HG02852 (cell line): ENCODE results near the gene PRKRA.
"Not testable (repeated sequence)": the region's sequence is repeated elsewhere in the genome, so short reads cannot be mapped to it uniquely, and the experiment has no call there.

Experiments
- ATAC-seq: cut with Tn5 transposase; IDR thresholded peaks from one replicate; pipeline ENCODE4 v1.9.1; 2021; ENCODE audit warnings: mild to moderate bottlenecking, moderate library complexity; ENCODE audit not compliant: unreplicated experiment

Gene PRKRA

DNA sequence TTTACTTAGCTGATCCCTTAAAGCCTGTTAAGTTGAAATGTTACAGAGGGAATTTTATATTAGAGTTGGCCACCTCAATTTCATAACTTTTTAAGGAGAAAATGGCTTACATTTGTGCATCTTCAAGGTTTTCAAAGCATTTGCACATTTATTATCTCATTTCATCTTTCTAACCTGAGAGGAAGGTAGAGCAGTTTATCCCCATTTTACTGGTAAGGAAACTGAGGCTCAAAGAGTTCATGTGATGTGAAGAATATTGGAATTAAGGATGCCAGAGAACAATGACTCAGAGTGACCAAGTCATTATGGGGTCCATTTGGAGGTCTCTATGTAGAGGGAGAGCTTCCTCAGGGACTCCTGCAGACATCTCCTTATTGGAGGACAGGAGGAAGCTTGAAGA lies 35.0 kb downstream of the PRKRA start:
- no peak for ATAC-seq

DNA sequence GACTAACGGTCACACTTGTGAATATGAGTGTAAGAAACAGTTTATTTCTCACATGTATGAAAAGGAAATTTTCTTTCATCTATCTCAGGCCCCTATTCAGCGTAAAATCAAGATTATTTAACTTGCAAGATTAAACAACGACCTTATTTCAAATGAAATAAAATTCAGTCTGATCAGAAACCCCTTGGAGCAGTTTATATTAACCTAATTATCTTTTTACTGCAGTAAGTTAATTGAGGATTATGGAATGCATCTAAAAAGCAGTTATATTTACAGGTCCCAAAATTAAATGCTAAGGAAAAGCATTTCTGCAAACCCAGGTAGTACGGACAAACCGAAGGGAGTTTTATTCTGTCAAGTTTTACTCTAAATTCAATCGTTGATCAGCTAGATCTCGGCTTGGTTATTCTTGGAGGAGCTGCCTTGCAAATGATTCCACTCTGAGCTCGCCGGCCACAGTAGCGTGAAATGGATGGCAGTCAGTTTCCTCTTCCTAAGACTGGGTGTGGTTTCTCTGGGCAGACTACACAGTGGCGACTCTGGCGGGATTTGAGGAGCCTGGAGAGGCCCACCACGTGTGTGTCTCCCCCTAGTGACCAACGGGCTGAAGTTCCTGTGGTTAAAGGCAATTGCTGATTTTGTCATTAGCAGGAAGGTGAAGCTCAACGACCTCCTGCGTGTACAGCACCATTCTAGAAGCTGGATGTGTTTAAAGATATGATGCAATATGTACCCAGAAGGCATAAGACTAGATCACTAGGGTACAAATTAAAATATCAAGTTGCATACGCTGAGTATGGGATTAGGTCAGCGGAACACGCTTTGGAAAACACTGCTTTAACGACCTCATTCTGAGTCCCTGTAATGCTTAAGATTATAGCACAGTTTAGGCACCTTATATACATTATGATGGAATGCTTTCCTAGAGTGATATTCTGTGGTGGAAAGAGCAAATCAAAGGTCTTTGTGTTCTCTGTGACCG lies 36.4 kb downstream of the PRKRA start:
- peak; percentile 77 for ATAC-seq

DNA sequence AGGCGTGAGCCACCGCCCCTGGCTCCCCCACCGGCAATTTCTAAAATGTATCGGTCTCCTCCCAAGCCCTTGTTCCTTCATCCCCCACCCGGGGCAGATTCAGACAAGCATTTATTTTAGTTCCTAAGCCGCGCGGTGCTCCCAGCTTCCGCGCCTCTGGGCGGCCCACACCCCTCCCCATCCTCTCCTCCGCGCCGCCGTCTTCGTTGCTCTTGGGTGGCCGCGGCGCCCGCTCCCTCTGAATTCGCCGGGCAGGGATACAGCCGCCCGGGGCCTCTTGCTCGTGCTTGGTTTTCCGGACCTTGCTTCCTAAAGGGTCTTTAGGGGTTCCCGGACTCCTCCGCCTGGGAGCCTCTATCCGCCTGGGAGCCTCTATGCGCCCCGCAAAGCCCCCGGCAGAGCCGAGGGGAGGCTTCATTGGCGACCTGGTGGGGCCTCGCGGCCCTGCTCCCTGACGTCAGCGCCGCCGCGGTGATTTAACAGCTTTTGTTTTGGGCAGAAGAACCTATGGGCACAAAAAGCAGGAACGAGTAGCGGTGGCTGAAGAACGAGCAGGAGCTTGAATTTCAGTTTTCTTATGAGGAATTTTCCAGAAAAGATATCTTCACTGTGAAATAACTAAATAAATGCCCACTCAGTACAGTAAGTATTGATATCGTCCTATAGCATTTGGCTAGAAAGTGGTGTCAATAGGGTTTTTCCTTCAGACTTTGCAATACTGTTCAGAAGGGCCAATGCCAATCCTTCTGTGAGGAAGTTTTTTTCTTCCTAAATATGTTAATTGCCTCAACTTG lies 37.3 kb downstream of the PRKRA start:
- peak; percentile 76 for ATAC-seq

DNA sequence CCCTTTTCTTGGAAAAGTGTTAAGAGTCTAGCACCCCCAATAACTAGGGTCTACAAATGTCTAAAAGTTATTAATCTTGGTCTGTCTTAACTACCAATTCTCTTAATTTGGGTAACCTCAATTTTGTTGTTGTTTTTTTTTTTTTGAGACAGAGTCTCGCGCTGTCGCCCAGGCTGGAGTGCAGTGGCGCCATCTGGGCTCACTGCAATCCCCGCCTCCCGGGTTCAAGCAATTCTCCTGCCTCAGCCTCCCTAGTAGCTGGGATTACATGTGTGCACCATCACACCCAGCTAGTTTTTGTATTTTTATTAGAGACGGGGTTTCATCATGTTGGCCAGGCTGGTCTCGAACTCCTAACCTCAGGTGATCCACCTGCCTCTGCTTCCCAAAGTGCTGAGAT lies 38.5 kb downstream of the PRKRA start:
- ATAC-seq, result not testable (repeated sequence)

DNA sequence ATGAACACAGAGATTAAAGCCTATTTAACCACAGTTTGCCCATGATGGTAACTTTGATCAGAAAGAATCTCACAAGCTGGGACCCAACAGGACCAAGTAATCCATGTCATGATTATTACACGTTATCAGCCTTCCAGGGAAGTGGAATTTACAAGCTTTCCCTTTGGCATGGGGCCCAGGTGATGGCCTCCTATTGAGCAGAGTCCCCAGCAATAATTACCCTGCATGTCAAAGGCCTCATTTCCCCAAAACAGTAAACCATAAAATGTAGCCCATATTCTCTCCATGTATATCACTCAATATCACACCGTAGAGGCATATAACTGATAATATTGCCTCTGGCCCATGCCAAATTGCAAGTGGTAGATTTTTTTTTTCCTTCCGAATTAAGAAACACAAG lies 38.9 kb downstream of the PRKRA start:
- ATAC-seq, result no peak

DNA sequence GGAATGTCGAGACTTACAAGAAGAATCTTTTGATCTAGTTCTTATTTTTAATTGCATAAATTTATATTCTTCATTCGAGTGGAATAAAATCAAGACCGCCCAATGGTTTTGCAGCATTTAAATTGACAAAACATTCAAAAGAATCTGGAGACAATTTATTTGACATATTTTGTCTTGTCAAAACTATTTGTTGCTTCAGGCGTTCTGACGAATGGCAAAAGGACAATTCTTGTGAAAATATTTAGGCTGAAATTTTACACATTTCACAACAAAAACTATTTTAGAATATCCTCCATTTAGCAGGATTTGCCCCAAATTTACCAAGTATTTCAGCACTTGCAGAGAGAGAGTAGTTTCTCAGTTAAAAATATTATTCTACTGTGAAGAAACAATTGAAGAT lies 41.7 kb downstream of the PRKRA start:
- no peak for ATAC-seq

DNA sequence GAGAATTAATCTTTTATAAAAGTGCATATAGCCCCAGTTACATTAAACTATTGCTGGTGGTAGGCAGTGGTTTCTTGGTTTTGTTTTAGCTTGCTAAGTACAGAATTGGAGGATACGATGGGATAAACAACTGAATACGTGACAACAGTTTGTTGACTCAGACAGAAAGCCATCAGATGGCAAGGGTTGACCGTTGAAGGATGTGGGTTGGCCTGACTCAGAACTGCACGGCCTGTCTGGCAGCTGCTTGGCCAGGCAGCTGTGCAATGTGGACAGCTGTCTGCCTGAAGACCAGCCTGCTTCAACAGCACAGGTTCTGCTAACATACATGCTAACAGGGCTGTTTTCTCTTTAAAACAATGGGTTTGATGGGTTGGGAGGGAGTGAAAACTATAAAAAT lies 46.6 kb downstream of the PRKRA start:
- ATAC-seq, result peak; percentile 100

DNA sequence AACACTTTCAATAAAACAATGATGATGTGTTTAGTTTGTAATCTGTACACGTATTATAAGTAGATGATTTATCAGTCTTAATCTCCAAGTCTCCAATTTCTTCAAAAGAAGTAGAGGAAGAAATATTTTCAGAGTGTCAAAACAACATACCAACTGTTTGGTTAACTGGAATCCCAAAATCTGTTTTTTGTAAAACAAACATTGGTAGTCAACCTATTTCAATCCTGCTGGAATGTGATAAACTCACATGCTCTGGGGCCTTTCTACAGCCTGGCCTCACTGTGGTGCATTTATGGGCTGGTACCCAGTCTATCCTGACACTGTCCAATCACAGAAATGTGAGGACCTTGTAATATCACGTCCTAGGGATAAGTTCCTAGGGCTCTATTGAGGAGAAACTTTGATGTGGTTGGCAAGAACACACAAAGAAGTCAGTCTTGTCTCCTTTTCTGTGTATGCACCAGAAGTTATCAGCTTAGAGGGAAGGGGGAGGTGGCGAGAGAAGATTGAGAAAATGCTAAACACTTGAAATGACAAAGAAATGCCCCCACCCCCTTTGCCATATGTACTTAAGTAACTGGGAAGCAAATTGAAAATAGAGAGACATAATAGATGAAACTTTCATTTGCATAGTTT lies 47.2 kb downstream of the PRKRA start:
- peak; percentile 35 for ATAC-seq

DNA sequence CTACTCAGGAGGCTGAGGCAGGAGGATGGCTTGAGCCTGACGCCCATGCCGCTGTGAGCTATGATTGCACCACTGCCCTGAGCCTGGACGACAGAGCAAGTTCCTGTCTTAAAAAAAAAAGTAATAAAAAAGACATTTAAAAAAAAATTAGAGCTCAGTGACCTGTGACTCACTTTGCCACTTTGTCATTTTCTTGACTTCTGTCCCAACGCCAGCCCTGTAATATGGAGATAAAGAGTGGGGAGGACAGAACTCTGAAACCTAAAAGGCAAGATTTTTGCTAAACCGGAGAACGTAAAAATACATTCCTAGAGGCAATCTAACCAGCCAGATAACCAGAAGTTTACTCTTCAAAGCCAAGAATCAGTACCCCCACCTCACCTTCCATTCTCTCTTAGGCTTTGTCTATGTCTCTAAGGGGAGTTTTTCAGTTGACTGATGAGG lies 49.0 kb downstream of the PRKRA start:
- no peak for ATAC-seq

DNA sequence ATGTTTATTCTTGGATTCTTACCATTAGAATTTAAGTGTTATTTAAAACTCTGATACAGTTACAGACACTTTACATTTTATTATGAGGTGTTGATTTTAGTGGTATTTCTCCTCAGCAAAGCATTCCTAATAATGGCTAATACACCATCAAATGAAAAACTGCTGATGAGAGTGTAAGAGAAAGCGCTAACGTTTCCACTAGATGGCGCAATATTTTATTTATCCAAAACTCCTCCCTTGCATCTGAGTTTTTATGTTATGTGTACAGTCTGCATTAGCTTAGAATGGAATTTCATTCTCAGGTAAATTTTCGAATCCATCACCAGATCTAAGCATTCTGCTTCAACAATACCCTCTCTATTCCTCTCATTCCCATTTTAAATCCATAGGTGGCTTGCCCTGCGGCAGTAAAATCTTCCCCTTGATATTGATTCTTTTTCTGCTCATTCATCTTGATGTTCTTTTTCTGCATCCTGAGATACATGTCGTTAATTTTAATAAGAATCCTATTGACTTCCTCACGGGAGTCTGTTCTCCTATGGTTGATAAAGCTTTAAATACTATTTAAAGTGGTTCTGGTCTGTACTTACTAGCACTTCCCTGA lies 53.9 kb downstream of the PRKRA start:
- ATAC-seq, result peak; percentile 96

DNA sequence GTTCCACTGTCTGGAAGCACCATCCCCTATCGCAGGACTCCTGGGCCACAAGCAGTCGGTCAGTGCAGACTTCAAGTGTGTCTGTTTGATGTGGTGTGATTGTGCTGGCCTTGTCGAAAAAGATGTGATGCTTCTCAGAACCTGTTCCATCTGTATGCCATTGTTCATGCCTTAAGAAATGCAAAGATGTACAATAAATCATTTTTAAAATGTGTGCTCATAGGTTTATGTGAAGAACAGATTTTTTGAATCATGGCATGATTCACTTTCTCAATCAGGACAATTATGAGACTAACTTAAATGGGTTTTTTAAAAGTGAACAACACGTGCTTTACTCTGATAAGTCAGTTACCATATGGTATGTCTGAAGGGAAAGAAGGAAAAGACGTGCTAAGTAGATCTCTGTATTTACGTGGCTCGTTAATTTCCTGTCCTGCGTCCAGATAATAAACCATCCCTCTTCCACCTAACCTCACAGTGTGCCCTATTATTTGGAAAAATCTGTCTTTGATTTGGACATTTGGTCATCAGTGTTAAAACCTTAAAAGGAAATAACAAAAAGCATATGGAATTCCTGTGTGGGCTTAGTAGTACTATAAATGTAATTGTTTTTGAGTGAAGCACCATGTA lies 54.9 kb downstream of the PRKRA start:
- ATAC-seq, result no peak

DNA sequence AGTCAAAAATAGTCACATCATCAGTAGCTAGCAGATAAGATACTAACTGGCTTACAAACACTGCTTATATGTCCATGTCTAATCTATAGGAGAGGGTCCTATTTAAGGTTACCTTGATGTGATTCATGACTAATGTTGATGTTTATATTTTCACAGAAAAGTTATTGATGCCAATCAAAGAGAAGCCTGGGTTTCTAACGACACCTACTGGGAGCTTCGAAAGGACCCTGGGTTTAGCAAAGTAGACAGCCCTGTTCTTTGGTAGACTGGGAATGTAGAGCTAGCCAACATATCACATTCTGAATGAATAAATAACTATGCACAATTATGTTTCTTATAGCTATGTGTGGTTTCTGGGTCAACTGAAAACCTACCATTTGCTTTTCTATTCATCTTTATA lies 55.7 kb downstream of the PRKRA start:
- ATAC-seq, result no peak

DNA sequence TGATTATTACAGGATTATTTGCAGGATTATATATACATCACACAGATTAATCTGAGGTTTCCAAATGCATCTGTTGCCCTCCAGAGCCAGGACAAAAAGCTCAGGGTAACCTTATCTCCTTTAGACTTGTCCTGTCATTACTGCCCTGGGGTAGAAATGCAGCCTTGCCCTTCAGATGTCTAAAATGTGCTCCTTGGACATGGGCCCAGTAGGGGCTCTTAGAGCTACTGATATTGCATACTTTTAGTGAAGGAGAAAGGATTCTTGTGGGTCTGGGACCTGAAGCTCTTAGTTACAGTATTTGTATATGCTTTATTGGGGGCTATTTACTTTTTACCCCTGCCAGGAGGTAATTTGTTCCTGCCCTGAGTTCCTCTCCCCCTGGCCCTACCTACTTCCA lies 56.1 kb downstream of the PRKRA start:
- ATAC-seq, result no peak

DNA sequence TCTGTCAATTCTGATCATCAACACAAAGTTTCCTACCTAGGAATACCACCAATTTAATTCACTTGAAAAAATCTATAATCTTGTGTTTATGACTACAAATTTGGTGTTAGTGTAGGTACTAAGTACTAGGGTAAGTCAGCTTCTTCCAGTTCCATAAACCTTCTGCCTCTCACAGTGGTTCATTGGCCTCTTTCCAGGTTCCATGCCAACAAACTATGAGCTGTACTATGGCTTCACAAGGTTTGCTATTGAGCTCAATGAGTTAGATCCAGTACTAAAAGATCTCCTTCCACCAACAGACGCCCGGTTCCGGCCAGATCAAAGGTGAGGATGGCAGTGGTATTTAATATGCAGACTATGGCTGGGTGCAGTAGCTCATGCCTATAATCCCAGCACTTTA lies 58.8 kb downstream of the PRKRA start:
- no peak for ATAC-seq

DNA sequence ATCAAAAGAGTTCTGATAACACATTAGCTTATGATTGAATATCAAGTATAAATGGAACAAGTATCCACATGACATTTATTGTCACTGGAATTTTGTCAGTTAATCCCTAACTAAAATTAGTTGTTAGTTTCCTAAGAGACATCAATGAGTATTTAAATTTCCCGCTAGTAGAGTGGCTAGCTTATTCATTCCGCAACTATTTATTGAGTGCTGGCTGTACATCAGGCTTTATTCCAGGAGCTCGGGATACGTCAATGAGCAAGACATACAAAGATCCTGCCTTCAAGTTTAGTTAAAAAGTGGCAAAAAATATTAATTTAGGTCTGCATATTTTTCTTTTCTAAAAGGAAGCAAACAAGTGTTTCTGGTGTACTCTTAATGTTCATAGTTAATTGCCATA lies 59.3 kb downstream of the PRKRA start:
- no peak for ATAC-seq

DNA sequence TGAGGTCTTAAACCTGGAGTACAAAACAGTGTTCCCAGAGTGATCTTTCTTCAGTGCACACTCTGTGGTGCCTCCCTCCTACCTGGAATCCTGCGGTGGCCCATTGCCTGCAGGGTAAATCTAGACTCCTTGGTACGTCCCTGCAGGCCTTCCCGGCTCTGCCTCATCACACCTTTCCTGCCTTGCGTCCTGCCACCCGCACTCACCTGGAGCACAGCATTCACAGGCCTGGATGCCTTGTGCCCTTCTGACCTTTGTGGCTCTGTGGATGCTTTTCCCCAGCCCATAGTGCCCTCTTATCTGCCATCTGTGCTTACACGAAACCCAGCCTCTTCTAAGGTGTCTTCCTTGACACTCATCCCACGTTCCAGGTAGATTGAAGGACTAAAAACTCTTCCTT lies 62.7 kb downstream of the PRKRA start:
- no peak for ATAC-seq

DNA sequence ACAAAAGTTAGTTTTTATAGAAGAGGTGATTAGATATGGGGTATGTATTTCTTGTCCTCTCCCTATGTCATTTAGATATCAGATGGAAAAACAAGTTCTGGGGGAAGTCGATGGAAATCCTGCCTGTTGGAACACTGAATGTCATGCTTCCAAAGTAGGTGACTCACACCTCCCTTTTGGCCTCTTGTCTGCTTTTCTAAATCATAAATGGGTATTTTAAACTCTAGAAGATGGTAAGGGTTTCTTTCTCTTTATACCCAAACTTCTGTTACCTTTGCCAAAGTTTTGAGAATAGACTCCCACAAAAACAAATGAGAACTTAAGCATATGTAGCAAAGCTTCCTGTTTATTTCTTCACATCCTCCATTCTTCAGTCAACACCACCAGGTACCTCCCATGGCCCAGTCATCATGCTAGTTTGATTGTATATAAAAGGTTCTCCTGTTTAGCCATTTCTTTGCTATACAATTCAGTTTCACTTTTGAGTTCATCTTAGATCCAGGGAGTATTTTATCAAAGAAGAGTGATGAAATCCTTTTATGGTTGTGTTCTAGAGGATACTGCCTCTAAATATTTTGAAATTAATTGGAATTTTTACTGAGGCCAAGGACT lies 63.9 kb downstream of the PRKRA start:
- ATAC-seq, result no peak

DNA sequence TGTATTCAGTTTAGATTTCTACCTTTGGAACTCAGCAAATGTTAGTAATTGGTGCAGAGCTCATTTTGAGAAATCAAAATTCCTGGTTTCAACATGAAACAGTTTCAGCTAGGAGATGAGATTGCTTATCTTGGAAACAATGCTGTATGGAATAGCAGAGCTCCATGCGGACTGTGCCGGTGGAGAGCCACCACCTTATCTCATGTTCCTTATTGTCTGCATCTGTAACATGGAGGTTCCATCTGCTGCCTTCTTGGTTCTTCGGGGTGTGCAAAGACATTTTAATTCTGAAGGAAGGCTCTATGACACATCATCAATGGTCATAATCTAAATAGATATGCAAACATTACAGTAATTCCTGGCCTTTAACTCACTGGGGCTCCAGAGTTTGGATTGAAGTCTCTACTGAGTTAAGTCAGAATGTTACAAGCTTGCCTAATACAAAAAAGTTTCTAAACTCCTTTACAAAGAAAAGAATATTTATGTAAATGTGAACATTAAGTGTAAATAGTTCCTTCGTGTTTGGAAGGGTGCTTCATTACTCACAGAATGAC lies 65.3 kb downstream of the PRKRA start:
- no peak for ATAC-seq

DNA sequence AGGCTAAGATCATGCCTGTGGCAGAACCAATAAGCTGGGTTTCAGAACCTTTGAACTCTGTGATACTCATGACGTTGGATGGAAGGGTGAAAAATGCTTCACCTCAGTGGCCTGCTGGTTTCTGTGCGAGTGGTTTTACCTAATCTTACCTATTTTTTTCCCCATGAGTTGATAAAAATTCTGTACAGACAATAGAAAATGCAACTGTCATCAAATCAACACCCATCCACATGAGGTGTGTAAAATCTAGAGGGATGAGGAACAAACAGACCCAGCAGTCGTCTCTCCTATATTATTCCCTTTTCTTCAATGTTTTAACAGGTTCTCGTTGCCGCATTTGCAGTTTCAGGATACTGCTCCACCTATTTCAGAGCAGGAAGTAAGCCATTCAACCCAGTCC lies 67.3 kb downstream of the PRKRA start:
- ATAC-seq, result no peak
